ENCODE measurements around the gene TMEM183A.
"Not testable (repeated sequence)": the region's sequence is repeated elsewhere in the genome, so short reads cannot be mapped to it uniquely, and the experiment has no call there.

Gene TMEM183A

DNA sequence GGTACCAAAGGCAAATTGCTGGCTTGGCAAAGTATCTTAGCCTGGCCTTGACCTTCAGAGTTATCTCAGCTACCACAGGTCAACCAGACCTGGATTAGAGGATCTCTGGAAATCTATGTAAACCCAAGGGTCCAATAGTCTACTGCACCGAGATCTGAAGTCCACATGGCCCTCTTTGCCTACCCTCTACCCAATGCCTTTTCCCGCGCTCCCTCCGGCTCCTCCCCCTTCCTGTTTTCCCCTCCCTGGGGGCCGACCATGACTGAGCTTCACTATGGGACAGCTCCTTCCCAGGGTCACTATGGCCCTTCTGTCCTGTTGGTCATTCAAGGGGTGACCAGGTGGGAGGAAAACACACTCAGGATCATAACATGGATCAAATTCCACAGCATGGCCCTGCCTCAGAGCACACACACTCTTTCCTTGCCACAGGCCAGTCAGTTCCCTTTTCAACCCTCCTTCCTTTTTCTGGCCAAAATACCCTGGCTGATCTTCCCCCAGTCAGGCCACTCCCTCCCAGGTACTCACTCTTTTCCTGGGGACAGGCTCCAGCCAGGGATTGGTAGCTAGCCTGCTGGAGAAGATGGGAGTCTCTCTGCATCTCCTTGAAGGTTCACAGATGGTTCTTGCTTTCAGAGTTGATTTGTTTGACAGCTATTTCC is 19.1 kb upstream of the TMEM183A start:
- DNase-seq: no peak

GRCh38 chr1:202989879-202990278 is 17.3 kb upstream of the TMEM183A start:
- no peak for DNase-seq

- no peak for DNase-seq
Measured at GRCh38 chr1:202991112-202991511, 16.1 kb upstream of the TMEM183A start.

DNA sequence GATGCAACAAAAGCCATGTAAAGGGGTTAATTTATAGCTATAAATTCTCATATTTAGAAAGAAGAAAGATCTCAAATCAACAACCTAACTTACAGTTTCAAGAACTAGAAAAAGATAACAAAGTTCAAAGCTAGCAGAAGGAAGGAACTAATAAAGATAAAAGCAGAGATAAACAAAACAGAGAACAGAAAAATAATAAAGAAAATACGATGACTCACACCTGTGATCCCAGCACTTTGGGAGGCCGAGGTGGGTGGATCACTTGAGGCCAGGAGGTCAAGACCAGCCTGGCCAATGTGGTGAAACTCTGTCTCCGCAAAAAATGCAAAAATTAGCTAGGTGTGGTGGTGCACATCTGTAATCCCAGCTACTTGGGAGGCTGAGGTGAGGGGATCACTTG is 12.4 kb upstream of the TMEM183A start:
- no peak for DNase-seq

DNA sequence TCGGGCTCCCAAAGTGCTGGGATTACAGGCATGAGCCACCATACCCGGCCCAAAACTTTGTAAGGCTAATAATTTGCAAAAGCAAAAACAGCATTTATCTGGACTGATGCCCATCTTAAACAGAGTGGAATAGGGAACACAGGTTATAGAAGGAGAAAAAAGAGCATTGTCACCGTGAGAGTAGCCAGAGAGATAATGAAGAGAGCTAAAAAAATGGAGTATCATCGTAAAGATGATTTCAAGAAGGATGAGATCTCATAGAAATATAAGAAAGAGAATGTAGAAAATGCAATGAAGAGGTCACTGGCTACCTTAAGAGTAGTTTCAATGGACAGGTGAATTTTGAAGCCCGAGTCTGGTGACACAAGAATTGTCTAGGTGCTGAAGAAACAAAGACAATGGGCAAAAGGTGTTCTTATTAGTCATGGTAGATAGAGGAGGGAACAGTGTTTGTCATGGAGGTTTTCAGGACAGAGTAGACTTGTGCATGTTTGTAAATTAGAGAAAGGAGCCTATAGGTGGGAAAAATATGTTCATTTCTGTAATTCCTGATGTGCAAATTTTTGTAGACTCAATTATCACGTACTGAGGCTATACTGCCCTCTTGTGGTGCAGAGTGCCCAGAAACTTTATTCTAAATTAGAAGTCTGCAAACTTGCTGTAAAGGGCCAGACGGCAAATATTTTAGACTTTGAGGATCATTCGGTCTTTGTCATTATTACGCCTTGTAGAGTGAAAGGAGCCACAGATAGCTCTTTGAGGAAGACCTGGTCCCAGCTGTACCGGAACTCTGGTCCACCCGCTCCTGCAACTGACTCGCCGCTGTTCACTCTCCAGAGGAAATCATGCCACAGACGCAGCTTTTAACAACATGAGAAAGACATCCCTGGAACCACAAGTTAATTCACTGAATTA is 8.1 kb upstream of the TMEM183A start:
- DNase-seq: peak; percentile 52

- no peak for DNase-seq
Measured at GRCh38 chr1:203000217-203000944, 6.8 kb upstream of the TMEM183A start.

DNA sequence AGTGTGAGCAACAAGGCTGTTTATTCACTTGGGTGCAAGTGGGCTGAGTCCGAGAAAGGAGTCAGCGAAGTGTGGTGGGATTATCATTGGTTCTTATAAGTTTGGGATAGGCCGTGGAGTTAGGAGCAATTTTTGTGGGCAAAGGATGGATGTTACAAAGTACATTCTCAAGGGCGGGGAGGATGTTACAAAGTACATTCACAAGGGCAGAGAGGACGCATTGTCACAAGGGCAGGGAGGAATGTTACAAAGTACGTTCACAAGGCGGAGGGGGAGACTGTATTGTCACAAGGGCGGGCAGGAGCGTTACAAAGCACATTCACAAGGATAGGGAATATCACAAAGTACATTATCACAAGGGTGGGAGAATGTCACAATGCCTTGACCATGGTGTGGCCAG is 5.2 kb upstream of the TMEM183A start:
- DNase-seq: no peak

GRCh38 chr1:203002951-203003350 is 4.2 kb upstream of the TMEM183A start:
- DNase-seq: no peak

GRCh38 chr1:203005395-203006142 is 1.6 kb upstream of the TMEM183A start:
- not testable (repeated sequence) for DNase-seq

- DNase-seq: no peak
Measured at GRCh38 chr1:203009185-203009584, 2.0 kb downstream of the TMEM183A start.

- no peak for DNase-seq
Measured at GRCh38 chr1:203011582-203011981, 4.4 kb downstream of the TMEM183A start.

- DNase-seq: no peak
Measured at GRCh38 chr1:203017061-203017460, 9.9 kb downstream of the TMEM183A start.

DNA sequence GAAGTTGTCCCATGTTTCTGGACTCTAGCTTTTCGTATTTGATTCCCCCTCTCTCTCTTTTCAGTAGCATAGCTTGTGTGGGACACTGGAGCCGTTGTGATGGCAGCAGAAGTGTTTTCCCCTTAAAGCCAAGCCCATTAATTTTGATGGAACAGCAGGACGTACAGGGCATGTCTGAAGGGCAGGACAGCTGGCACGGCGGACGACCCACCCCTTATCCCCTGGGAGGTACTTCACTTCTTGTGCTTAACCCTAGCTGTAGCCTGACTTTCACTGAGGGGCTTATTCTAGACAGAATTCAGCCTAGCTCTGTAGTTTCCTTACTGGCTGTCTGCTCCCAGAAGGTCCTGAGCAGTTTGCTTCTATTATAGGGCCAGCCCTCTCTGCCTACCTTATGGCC is 10.5 kb downstream of the TMEM183A start:
- DNase-seq: no peak

DNA sequence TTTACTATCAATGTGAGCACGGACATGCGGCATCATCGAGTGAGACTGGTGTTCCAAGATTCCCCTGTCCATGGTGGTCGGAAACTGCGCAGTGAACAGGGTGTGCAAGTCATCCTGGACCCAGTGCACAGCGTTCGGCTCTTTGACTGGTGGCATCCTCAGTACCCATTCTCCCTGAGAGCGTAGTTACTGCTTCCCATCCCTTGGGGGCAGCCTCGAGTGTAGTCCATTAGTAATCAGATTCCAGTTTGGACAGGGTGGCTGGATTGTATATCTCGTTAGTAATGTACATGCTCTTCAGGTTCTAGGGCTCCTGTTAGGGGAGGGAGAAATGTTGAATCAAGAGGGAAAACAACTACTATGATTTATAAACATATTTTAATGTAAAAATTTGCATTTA is 15.7 kb downstream of the TMEM183A start:
- DNase-seq: not testable (repeated sequence)

DNA sequence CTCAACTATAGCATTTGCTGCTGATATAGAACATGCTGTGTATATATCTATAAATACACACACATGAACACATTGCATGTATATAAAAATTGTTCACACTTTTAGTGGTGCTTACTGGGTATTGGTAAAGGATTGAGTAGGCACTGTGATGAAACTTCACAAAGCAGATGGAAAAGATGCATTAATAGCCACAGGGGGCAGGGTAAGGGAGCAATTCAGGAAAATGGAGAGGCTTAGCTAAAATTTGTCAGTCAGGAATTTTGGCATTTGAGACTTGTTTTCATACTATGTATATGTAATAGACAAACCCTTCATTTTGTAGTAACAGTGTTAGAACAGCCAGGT is 18.5 kb downstream of the TMEM183A start:
- no peak for DNase-seq

GRCh38 chr1:203026031-203026665 is 19.0 kb downstream of the TMEM183A start, which contains the start of gene PPFIA4:
Gene PPFIA4, plus strand, starts transcription at chr1:203026491. Its CDS starts 12,518 bp downstream, at chr1:203039009.
- peak; percentile 90 for DNase-seq

DNA sequence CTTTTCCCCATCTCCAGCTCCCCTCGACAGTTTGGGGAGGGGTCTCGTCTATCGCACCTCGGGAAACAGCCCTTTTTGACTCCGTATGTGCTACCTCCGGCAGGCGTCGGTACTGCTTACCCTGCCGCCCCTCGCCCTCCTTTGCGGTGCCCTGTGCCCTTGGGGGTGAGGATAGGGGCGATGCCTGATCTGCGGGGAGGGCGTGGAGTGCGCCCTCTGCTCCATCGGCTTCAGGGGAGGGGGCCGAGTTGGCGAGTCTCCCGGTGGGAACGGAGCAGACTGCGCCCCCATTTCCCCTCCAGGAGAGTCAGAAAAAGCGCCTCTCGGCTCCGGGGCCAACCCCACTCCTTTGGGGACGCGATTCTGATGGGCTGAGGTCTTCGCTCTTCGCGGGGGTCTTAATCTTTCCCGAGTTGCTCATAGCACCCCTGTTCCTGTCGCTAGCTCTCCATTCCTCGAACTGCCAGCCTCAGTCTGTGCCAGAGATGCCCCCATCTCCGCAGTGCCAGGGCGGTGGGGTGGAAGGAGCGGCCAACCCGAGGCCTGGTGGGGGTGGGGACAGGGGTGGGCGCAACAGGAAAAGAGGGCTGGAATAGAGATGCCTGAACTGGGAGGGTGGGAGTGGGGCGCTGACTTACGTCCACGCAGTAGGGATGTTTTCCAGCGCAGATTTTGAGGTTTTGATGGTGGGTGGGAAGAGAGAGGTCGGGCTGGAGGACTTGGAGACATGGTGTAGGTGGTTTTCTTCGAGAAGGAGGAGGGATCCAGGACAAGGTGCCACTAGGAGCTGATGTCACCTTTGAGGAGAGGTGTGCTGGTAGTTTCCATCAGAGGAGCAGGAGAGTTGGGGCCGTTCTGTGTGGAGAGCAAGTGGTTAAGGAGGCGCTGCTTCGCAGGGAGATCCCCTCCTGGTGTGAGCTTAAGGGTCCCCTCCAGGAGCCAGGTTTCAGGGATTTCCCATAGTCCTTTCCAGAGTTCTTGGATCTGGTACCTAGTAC is 19.8 kb downstream of the TMEM183A start:
- DNase-seq: no peak

GRCh38 chr1:203028067-203028783 is 21.1 kb downstream of the TMEM183A start:
- DNase-seq: no peak

GRCh38 chr1:203028784-203029553 is 21.8 kb downstream of the TMEM183A start:
- DNase-seq: no peak
